Measurements from ENCODE around the gene AJUBA.

AJUBA gene

GRCh38 chr14:22995889-22996625, 13.7 kb upstream of the AJUBA start:
- H3K4me1 Mint-ChIP-seq: peaks cover 12% of the 10 kb centered on the region
- H3K27me3 Mint-ChIP-seq (ENCODE audit: low read depth, poor library complexity): peaks cover 3% of the 10 kb centered on the region
- H3K9me3 Mint-ChIP-seq: no peaks in the 10 kb centered on the region
- H3K36me3 Mint-ChIP-seq (ENCODE audit: low read depth): peaks cover 11% of the 10 kb centered on the region
- no peak for DNase-seq
- peak overlapping the region; percentile 6 for H3K27ac Mint-ChIP-seq
- H3K4me3 Mint-ChIP-seq: peak overlapping the region; percentile 5
- no peak for TF ChIP-seq CTCF (IDR thresholded peaks at IDR 0.05)

- peak overlapping the region; percentile 34 for H3K27ac Mint-ChIP-seq
- peaks cover 21% of the 10 kb centered on the region for H3K36me3 Mint-ChIP-seq (ENCODE audit: low read depth)
- TF ChIP-seq CTCF (IDR thresholded peaks at IDR 0.05): peak; percentile 54
- peaks cover 3% of the 10 kb centered on the region for H3K27me3 Mint-ChIP-seq (ENCODE audit: low read depth, poor library complexity)
- H3K4me1 Mint-ChIP-seq: peaks cover 19% of the 10 kb centered on the region
- no peak overlapping the region for H3K4me3 Mint-ChIP-seq
- peak; percentile 42 for DNase-seq
- H3K9me3 Mint-ChIP-seq: no peaks in the 10 kb centered on the region
Measured at GRCh38 chr14:22994762-22995275, 12.5 kb upstream of the AJUBA start.

- H3K27me3 Mint-ChIP-seq (ENCODE audit: low read depth, poor library complexity): peaks cover 3% of the 10 kb centered on the region
- peaks cover 25% of the 10 kb centered on the region for H3K4me1 Mint-ChIP-seq
- H3K4me3 Mint-ChIP-seq: no peak overlapping the region
- H3K9me3 Mint-ChIP-seq: no peaks in the 10 kb centered on the region
- DNase-seq: no peak
- TF ChIP-seq CTCF (IDR thresholded peaks at IDR 0.05): no peak
- peaks cover 32% of the 10 kb centered on the region for H3K36me3 Mint-ChIP-seq (ENCODE audit: low read depth)
- no peak overlapping the region for H3K27ac Mint-ChIP-seq
Measured at GRCh38 chr14:22993517-22993916, 11.2 kb upstream of the AJUBA start.

GRCh38 chr14:22991852-22992251, 9.5 kb upstream of the AJUBA start:
- TF ChIP-seq CTCF (IDR thresholded peaks at IDR 0.05): no peak
- Mint-ChIP-seq H3K27me3 (ENCODE audit: low read depth, poor library complexity) (peaks cover 3% of the 10 kb centered on the region), H3K9me3 (no peaks in the 10 kb centered on the region), H3K36me3 (ENCODE audit: low read depth) (peaks cover 33% of the 10 kb centered on the region), H3K4me3 (no peak overlapping the region), H3K27ac (no peak overlapping the region), H3K4me1 (peaks cover 25% of the 10 kb centered on the region)
- DNase-seq: no peak

- Mint-ChIP-seq H3K27me3 (ENCODE audit: low read depth, poor library complexity) (peaks cover 3% of the 10 kb centered on the region), H3K36me3 (ENCODE audit: low read depth) (peaks cover 27% of the 10 kb centered on the region), H3K9me3 (no peaks in the 10 kb centered on the region), H3K27ac (no peak overlapping the region), H3K4me1 (peaks cover 36% of the 10 kb centered on the region), H3K4me3 (no peak overlapping the region)
- DNase-seq: no peak
- no peak for TF ChIP-seq CTCF (IDR thresholded peaks at IDR 0.05)
Measured at GRCh38 chr14:22987291-22987690, 4.9 kb upstream of the AJUBA start.
